Adrenal gland (tissue), 5 donors: Measurements from ENCODE around the gene GGTA1.

Source experiments
- CTCF ChIP-seq, 6 experiments: fragments of 450-650 bp in 4 of 6; fragments of 200-600 bp in 2 of 6; sonication (generic) in 1 of 6; IDR thresholded peaks; 1 replicate in 5 of 6; 2 replicates in 1 of 6; pipeline versions ENCODE4 v1.5.1 to v1.8.0; 2016 to 2021; ENCODE audit warnings: antibody characterized with exemption in 6 of 6, mild to moderate bottlenecking in 2 of 6, moderate library complexity in 1 of 6
- POLR2A ChIP-seq, 2 donors: fragments of 450-650 bp; IDR thresholded peaks; one replicate each; pipeline ENCODE4 v1.6.1; 2017; ENCODE audit warnings: antibody characterized with exemption in 2 of 2, mild to moderate bottlenecking in 2 of 2, moderate library complexity in 1 of 2
- donor health status: DM: no; HTN: no; CAD: no.

DNA sequence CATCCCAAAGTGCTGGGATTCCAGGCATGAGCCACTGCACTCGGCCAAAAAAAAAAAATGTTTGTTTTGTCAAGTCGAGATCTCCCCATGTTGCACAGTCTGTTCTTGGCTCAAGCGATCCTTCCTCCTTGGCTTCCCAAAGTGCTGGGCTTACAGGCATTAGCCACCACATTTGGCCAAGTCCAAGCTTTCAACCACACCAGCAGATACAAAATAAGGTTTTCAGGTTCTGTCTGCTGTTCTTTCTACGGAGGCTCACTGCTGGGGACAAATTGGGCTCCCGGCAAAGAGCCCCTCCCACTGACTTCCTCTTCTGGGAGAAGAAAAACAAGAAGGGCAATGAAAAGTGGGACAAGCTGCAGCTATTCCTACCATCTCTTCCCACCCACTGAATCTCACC lies 37.6 kb upstream of the GGTA1 start:
- TF ChIP-seq CTCF (IDR thresholded peaks at IDR 0.05) (no peak), POLR2A (IDR thresholded peaks at IDR 0.05) (no peak)
